Nephron progenitor cell (in vitro differentiated cells): ENCODE measurements around the gene CALML3.

Experiments
- DNase-seq: peaks from one replicate; pipeline ENCODE4 v3.0.0; 2021
- H3K27ac Mint-ChIP-seq: 2 replicates; pipeline ENCODE4 v1.8.0; 2021; ENCODE audit warnings: mild to moderate bottlenecking, moderate library complexity, mixed read lengths
- H3K27me3 Mint-ChIP-seq: 2 replicates; pipeline ENCODE4 v1.8.0; 2021; ENCODE audit warnings: mild to moderate bottlenecking, low read depth, mixed read lengths; ENCODE audit not compliant: poor library complexity
- H3K36me3 Mint-ChIP-seq: 2 replicates; pipeline ENCODE4 v1.8.0; 2021; ENCODE audit warnings: low read depth, mixed read lengths
- H3K4me1 Mint-ChIP-seq: 2 replicates; pipeline ENCODE4 v1.8.0; 2021; ENCODE audit warnings: mixed read lengths
- H3K4me3 Mint-ChIP-seq: 2 replicates; pipeline ENCODE4 v1.8.0; 2021; ENCODE audit warnings: mild to moderate bottlenecking, moderate library complexity, mixed read lengths
- H3K9me3 Mint-ChIP-seq: 2 replicates; pipeline ENCODE4 v1.8.0; 2021; ENCODE audit warnings: mild to moderate bottlenecking, moderate library complexity, mixed read lengths
- TF ChIP-seq, protein P1 (sequence below): fragments of 200-600 bp; sonication (generic); IDR thresholded peaks from 2 replicates; pipeline ENCODE4 v1.5.0; 2021; ENCODE audit warnings: antibody characterized with exemption

The CALML3 gene

GRCh38 chr10:5567477-5567876, 42.7 kb downstream of the CALML3 start:
- DNase-seq = no peak
- TF ChIP-seq, protein P1, sequence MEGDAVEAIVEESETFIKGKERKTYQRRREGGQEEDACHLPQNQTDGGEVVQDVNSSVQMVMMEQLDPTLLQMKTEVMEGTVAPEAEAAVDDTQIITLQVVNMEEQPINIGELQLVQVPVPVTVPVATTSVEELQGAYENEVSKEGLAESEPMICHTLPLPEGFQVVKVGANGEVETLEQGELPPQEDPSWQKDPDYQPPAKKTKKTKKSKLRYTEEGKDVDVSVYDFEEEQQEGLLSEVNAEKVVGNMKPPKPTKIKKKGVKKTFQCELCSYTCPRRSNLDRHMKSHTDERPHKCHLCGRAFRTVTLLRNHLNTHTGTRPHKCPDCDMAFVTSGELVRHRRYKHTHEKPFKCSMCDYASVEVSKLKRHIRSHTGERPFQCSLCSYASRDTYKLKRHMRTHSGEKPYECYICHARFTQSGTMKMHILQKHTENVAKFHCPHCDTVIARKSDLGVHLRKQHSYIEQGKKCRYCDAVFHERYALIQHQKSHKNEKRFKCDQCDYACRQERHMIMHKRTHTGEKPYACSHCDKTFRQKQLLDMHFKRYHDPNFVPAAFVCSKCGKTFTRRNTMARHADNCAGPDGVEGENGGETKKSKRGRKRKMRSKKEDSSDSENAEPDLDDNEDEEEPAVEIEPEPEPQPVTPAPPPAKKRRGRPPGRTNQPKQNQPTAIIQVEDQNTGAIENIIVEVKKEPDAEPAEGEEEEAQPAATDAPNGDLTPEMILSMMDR = no peak
- no peak overlapping the region for H3K4me3 Mint-ChIP-seq
- H3K36me3 Mint-ChIP-seq = no peaks in the 10 kb centered on the region
- H3K4me1 Mint-ChIP-seq = peaks cover 67% of the 10 kb centered on the region
- no peaks in the 10 kb centered on the region for H3K9me3 Mint-ChIP-seq
- H3K27ac Mint-ChIP-seq = no peak overlapping the region
- H3K27me3 Mint-ChIP-seq = no peaks in the 10 kb centered on the region

- Mint-ChIP-seq H3K36me3 (no peaks in the 10 kb centered on the region), H3K27me3 (no peaks in the 10 kb centered on the region), H3K4me3 (no peak overlapping the region), H3K27ac (peak overlapping the region; percentile 7), H3K4me1 (peaks cover 67% of the 10 kb centered on the region), H3K9me3 (no peaks in the 10 kb centered on the region)
- TF ChIP-seq, protein P1 = no peak
- no peak for DNase-seq
Observed at GRCh38 chr10:5568984-5569383, 44.2 kb downstream of the CALML3 start.

- Mint-ChIP-seq H3K27me3 (no peaks in the 10 kb centered on the region), H3K27ac (no peak overlapping the region), H3K36me3 (no peaks in the 10 kb centered on the region), H3K4me1 (peaks cover 67% of the 10 kb centered on the region), H3K9me3 (no peaks in the 10 kb centered on the region), H3K4me3 (no peak overlapping the region)
- no peak for DNase-seq
- TF ChIP-seq, protein P1 = no peak
Observed at GRCh38 chr10:5569568-5569967, 44.8 kb downstream of the CALML3 start.

DNA sequence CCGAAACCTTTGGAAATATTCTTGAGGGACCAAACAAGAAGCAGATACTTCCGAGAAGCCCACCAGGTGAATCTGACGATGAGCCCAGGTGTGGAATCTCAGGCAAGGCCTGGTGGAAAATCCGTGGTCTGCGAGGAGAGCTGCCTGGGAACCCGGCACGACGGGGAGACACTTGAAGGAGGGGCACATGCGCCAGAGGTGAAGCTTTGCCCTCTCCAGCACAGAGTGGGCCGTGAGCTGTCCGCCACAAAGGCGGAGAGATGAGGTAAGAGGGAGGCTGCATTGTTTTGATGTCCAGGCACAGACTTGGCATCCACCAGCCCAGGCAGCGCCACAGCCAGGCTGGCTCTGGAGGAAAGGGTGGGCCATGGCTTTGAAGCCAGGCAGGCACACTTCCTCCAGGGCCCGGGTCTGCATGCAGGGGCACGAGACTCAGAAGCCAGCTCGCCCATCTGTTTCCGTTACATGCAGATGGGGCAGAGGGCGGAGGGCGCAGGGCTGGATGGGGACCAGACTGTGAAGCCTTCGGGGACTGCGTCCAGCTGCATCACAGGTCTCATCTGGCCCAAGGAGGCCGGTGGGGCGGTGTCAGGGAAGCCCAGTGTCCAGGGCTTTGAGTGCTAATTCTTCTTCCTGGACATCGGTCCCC, 45.4 kb downstream of the CALML3 start:
- Mint-ChIP-seq H3K36me3 (no peaks in the 10 kb centered on the region), H3K9me3 (no peaks in the 10 kb centered on the region), H3K4me1 (peaks cover 67% of the 10 kb centered on the region), H3K27me3 (no peaks in the 10 kb centered on the region), H3K4me3 (no peak overlapping the region), H3K27ac (no peak overlapping the region)
- TF ChIP-seq, protein P1 = no peak
- DNase-seq = no peak

DNA sequence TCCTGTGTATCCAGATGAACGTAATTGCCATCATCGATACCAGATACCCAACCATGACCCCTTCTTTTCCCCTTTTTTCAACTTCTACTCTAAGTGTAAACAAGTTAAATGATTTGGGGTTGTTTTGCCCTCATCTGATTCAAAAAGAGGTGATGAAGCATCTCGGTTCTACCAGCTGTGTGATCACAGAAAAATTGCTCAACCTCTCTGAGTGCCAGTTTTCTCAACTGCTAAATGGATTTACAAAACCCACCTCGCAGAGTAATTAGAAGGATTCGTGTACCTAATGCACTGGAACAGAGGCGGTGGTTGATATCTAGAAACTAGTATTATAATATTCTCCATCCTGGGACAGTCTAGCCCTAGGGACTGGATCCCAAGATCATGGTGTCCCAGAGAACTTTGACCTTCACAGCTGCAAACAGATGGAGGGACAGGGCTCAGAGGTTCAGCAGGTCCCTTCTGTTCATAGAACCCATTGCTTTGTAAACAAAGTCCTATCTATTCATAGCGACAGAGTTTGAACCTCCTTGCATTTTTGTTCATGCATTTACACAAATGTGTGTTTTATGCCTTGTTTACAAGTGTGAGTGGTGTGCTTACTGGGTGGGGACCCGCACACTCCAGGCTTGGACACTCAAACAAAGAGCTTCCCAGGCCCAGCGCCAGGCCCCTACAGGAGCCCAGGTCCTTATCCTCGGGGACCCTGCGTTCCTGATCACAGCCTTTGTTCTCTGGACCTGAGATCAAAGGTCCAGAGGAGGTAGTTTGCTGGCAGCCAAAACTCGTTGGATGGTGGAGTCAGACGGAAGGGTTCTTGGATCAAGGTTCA, 46.4 kb downstream of the CALML3 start:
- Mint-ChIP-seq H3K4me1 (peaks cover 66% of the 10 kb centered on the region), H3K27me3 (no peaks in the 10 kb centered on the region), H3K4me3 (no peak overlapping the region), H3K27ac (no peak overlapping the region), H3K36me3 (no peaks in the 10 kb centered on the region), H3K9me3 (no peaks in the 10 kb centered on the region)
- DNase-seq = no peak
- TF ChIP-seq, protein P1 = no peak
